OCI-LY1 (cell line): ENCODE data around the gene CLSTN2.

Source experiments
- H2AFZ ChIP-seq: fragments of 200-600 bp; sonication (generic), shearing (Covaris generic); 2 replicates; pipeline ENCODE4 v1.6.0; 2014; ENCODE audit warnings: antibody characterized with exemption, mild to moderate bottlenecking, low read length
- H3F3A ChIP-seq: fragments of 200-600 bp; sonication (generic), shearing (Covaris generic); 2 replicates; pipeline ENCODE4 v1.6.0; 2014; ENCODE audit warnings: mild to moderate bottlenecking, antibody characterized with exemption, low read length, moderate library complexity; ENCODE audit not compliant: insufficient read depth
- H3K27ac ChIP-seq: fragments of 200-600 bp; sonication (generic); 2 replicates; pipeline ENCODE4 v1.5.1; 2014; ENCODE audit warnings: low read length, mixed run types, mild to moderate bottlenecking, low read depth; ENCODE audit not compliant: poor library complexity, severe bottlenecking
- H3K27me3 ChIP-seq: fragments of 200-600 bp; sonication (generic); 2 replicates; pipeline ENCODE4 v1.6.0; 2014; ENCODE audit warnings: antibody characterized with exemption, mild to moderate bottlenecking, low read length, moderate library complexity; ENCODE audit not compliant: insufficient read depth
- H3K36me3 ChIP-seq: fragments of 200-600 bp; sonication (generic); 2 replicates; pipeline ENCODE4 v1.6.1; 2014; ENCODE audit warnings: mild to moderate bottlenecking, antibody characterized with exemption, low read length, moderate library complexity, mixed read lengths; ENCODE audit not compliant: insufficient read depth
- H3K4me1 ChIP-seq: fragments of 200-600 bp; sonication (generic); 2 replicates; pipeline ENCODE4 v1.5.1; 2014; ENCODE audit warnings: mild to moderate bottlenecking, low read length, moderate library complexity; ENCODE audit not compliant: insufficient read depth, severe bottlenecking
- H3K4me2 ChIP-seq: fragments of 200-600 bp; sonication (generic), shearing (Covaris generic); 2 replicates; pipeline ENCODE4 v1.6.1; 2014; ENCODE audit warnings: low read length
- H3K4me3 ChIP-seq: fragments of 200-600 bp; sonication (generic); 2 replicates; pipeline ENCODE4 v1.5.1; 2014; ENCODE audit warnings: low read length, low read depth, mild to moderate bottlenecking, mixed read lengths; ENCODE audit not compliant: poor library complexity, severe bottlenecking
- H3K79me2 ChIP-seq: fragments of 200-600 bp; shearing (Covaris generic); 2 replicates; pipeline ENCODE4 v1.6.1; 2016; ENCODE audit warnings: mixed run types, low read length, mixed read lengths; ENCODE audit not compliant: insufficient read depth
- H3K9ac ChIP-seq: fragments of 200-600 bp; sonication (generic), shearing (Covaris generic); 2 replicates; pipeline ENCODE4 v1.6.1; 2014; ENCODE audit warnings: mild to moderate bottlenecking, low read length, mixed read lengths
- H3K9me2 ChIP-seq: fragments of 200-600 bp; sonication (generic), shearing (Covaris generic); 2 replicates; pipeline ENCODE4 v1.6.1; 2014; ENCODE audit warnings: low read depth, mild to moderate bottlenecking, low read length, mixed read lengths
- H3K9me3 ChIP-seq: fragments of 200-600 bp; shearing (Covaris generic); 2 replicates; pipeline ENCODE4 v1.6.1; 2014; ENCODE audit warnings: low read length, mixed read lengths
- H4K20me1 ChIP-seq: fragments of 200-600 bp; sonication (generic), shearing (Covaris generic); 2 replicates; pipeline ENCODE4 v1.6.0; 2016; ENCODE audit warnings: mild to moderate bottlenecking, low read length; ENCODE audit not compliant: insufficient read depth
- EZH2 ChIP-seq: fragments of 200-600 bp; sonication (generic), shearing (Covaris generic); IDR thresholded peaks from 2 replicates; pipeline ENCODE4 v1.8.0; 2017; ENCODE audit warnings: borderline replicate concordance, mixed run types, mild to moderate bottlenecking, antibody characterized with exemption, low read length, moderate library complexity, mixed read lengths
- TF ChIP-seq, protein P1 (sequence below): fragments of 200-600 bp; sonication (generic), shearing (Covaris generic); IDR thresholded peaks from 2 replicates; pipeline ENCODE4 v1.5.1; 2017; ENCODE audit warnings: mild to moderate bottlenecking, antibody characterized with exemption, low read length, moderate library complexity, mixed read lengths

The CLSTN2 gene

DNA sequence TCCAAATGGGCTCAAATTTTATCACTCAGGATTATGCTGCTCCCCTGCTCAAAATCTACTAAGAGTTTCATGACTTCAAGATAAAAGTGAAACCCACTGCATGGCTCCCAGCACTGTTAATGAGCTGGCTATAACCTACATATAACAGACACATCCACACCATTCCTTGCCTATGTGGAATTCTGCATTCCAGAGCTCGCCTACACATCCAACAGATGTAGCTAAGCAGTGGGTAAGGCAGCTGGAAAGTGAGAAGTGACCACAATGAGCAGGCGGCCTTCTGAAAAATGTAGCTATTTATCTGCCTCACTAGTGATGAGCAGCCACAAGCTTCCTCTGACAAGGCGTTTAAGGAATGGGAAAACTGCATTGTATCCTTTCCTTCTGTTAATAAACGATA lies 650.8 kb downstream of the CLSTN2 start:
- H3K9me2 ChIP-seq, result no peaks in the 10 kb centered on the region
- TF ChIP-seq, protein P1, sequence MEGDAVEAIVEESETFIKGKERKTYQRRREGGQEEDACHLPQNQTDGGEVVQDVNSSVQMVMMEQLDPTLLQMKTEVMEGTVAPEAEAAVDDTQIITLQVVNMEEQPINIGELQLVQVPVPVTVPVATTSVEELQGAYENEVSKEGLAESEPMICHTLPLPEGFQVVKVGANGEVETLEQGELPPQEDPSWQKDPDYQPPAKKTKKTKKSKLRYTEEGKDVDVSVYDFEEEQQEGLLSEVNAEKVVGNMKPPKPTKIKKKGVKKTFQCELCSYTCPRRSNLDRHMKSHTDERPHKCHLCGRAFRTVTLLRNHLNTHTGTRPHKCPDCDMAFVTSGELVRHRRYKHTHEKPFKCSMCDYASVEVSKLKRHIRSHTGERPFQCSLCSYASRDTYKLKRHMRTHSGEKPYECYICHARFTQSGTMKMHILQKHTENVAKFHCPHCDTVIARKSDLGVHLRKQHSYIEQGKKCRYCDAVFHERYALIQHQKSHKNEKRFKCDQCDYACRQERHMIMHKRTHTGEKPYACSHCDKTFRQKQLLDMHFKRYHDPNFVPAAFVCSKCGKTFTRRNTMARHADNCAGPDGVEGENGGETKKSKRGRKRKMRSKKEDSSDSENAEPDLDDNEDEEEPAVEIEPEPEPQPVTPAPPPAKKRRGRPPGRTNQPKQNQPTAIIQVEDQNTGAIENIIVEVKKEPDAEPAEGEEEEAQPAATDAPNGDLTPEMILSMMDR, result no peak
- TF ChIP-seq EZH2, result no peak
- H3K4me3 ChIP-seq, result no peak overlapping the region
- H3F3A ChIP-seq, result no peaks in the 10 kb centered on the region
- H3K27me3 ChIP-seq, result no peaks in the 10 kb centered on the region
- H3K79me2 ChIP-seq, result no peaks in the 10 kb centered on the region
- H4K20me1 ChIP-seq, result no peaks in the 10 kb centered on the region
- no peak overlapping the region for H3K27ac ChIP-seq
- H3K4me2 ChIP-seq, result no peak overlapping the region
- no peaks in the 10 kb centered on the region for H3K9me3 ChIP-seq
- H3K36me3 ChIP-seq, result no peaks in the 10 kb centered on the region
- no peak overlapping the region for H2AFZ ChIP-seq
- H3K4me1 ChIP-seq, result no peaks in the 10 kb centered on the region
- H3K9ac ChIP-seq, result no peak overlapping the region

DNA sequence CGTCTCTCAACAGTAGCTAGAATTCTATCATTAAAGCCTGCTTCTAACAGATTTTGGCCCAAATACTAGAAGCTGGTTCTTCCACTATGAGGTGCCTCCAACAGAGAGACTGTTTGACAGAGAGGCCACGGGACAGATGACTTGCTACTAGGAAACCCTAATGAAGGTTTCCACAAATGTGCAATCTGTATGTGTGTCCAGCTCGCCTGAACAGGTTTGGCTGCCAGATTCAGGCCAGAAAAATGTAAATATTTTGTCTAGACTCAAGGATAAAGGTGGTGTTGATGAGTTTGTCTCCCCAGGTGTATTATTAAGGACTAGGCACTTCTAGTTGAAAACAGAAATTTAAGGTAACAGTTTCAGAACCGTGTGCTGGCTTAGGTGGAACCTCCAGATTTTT lies 651.3 kb downstream of the CLSTN2 start:
- TF ChIP-seq, protein P1, result no peak
- no peak for TF ChIP-seq EZH2
- no peak overlapping the region for H3K4me2 ChIP-seq
- no peak overlapping the region for H3K27ac ChIP-seq

GRCh38 chr3:140588558-140588957 lies 653.6 kb downstream of the CLSTN2 start:
- Histone ChIP-seq H4K20me1 (no peaks in the 10 kb centered on the region), H3F3A (no peaks in the 10 kb centered on the region), H3K4me1 (no peaks in the 10 kb centered on the region), H3K4me2 (no peak overlapping the region), H3K4me3 (no peak overlapping the region), H3K9me2 (no peaks in the 10 kb centered on the region), H3K9ac (no peak overlapping the region), H3K36me3 (no peaks in the 10 kb centered on the region), H3K27ac (no peak overlapping the region), H2AFZ (no peak overlapping the region), H3K27me3 (no peaks in the 10 kb centered on the region), H3K79me2 (no peaks in the 10 kb centered on the region), H3K9me3 (no peaks in the 10 kb centered on the region)
- no peak for TF ChIP-seq EZH2
- TF ChIP-seq, protein P1, result no peak

More for the DNA sequence above, 651.3 kb downstream of the CLSTN2 start:
- Histone ChIP-seq H4K20me1 (no peaks in the 10 kb centered on the region), H3K9me2 (no peaks in the 10 kb centered on the region), H3K27me3 (no peaks in the 10 kb centered on the region), H3K36me3 (no peaks in the 10 kb centered on the region), H3F3A (no peaks in the 10 kb centered on the region), H3K9me3 (no peaks in the 10 kb centered on the region), H3K9ac (no peak overlapping the region), H3K4me1 (no peaks in the 10 kb centered on the region), H3K79me2 (no peaks in the 10 kb centered on the region), H3K4me3 (no peak overlapping the region), H2AFZ (no peak overlapping the region)
